Left ventricle myocardium inferior (tissue), 1 donor: Measurements from ENCODE around the gene GHRHR. TPM values are rescaled to one million over a fixed set of nuclear protein-coding genes. Genes with fewer than 3 reads are reported as not detected.

ENCODE experiments used
- DNase-seq: peaks from one replicate; pipeline ENCODE4 v3.0.0-alpha.2; 2020
- H3K27ac ChIP-seq: fragments of 200-600 bp; replicated peaks from 2 replicates; pipeline ENCODE4 v1.8.0; 2021
- H3K27me3 ChIP-seq: fragments of 200-600 bp; 2 replicates; pipeline ENCODE4 v1.8.0; 2021; ENCODE audit warnings: low read depth
- H3K36me3 ChIP-seq: fragments of 200-600 bp; 2 replicates; pipeline ENCODE4 v1.8.0; 2021
- H3K4me1 ChIP-seq: fragments of 200-600 bp; 2 replicates; pipeline ENCODE4 v1.8.0; 2021
- H3K4me3 ChIP-seq: fragments of 200-600 bp; 2 replicates; pipeline ENCODE4 v1.8.0; 2021; ENCODE audit warnings: mild to moderate bottlenecking, moderate library complexity
- H3K9me3 ChIP-seq: fragments of 200-600 bp; replicated peaks from 2 replicates; pipeline ENCODE4 v1.8.0; 2021
- intact Hi-C: fragments of 100-400 bp; cut with micrococcal nuclease; formaldehyde crosslinking; loops from one replicate; pipeline ENCODE4 v1.11.0; 2022
- total RNA-seq: library from RNA; stranded (reverse); fragmentation: NEBNext Ultra II Directional; extraction: Animal tissue kit (Norgen Biotek cat#: 25700); gene quantifications from one replicate; pipeline ENCODE4 v1.2.1, GENCODE V29; 2021
- TF ChIP-seq, protein P1 (sequence below): fragments of 200-600 bp; IDR thresholded peaks from 2 replicates; pipeline ENCODE4 v1.8.0; 2021; ENCODE audit warnings: antibody characterized with exemption, mild to moderate bottlenecking, borderline replicate concordance
- donor health status: DM: no; HTN: yes; CAD: no; lungs with severe emphysema.

GHRHR gene
- total RNA-seq, 1 donor from 2014 or later: not detected

DNA sequence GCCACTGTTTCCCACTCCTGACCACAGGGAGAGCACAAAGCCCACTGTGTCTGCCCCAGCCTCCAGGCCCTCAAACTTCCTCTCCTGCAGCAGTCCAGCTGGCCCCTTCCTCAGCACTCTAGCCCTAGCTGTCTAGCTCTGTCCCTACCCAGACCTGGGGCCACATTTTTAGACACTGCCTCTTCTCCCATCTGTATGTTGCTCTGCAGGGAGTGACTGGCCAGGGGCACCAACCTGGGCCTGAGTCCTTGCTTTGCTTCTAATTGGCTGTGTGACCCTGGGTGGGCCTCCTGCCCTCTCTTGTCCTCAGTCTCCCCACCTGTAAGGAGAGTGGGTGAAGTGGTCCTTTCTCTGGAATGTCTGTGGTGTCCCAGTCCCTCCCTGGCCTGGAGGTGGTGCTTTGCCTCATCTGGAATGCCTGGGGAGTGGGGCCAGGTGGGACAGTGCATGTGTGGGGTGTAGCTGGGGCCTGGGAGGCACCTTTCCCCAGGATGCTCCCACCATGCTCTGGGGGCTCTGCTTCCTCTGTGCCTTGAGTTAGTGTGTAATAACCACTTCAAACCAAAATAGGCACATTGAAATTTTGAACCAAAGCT, 27.0 kb upstream of the GHRHR start:
- no peak for DNase-seq
- intact Hi-C loops: loop anchor here (10.0 kb wide), 1 partner anchor 122 kb away; no protein-coding TSS in a partner anchor
- no peaks in the 10 kb centered on the region for H3K27me3 ChIP-seq
- no peak overlapping the region for H3K4me3 ChIP-seq
- peaks cover 53% of the 10 kb centered on the region for H3K4me1 ChIP-seq
- no peaks in the 10 kb centered on the region for H3K9me3 ChIP-seq
- H3K27ac ChIP-seq: peak overlapping the region; percentile 19
- TF ChIP-seq, protein P1, sequence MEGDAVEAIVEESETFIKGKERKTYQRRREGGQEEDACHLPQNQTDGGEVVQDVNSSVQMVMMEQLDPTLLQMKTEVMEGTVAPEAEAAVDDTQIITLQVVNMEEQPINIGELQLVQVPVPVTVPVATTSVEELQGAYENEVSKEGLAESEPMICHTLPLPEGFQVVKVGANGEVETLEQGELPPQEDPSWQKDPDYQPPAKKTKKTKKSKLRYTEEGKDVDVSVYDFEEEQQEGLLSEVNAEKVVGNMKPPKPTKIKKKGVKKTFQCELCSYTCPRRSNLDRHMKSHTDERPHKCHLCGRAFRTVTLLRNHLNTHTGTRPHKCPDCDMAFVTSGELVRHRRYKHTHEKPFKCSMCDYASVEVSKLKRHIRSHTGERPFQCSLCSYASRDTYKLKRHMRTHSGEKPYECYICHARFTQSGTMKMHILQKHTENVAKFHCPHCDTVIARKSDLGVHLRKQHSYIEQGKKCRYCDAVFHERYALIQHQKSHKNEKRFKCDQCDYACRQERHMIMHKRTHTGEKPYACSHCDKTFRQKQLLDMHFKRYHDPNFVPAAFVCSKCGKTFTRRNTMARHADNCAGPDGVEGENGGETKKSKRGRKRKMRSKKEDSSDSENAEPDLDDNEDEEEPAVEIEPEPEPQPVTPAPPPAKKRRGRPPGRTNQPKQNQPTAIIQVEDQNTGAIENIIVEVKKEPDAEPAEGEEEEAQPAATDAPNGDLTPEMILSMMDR: no peak
- H3K36me3 ChIP-seq: no peaks in the 10 kb centered on the region

DNA sequence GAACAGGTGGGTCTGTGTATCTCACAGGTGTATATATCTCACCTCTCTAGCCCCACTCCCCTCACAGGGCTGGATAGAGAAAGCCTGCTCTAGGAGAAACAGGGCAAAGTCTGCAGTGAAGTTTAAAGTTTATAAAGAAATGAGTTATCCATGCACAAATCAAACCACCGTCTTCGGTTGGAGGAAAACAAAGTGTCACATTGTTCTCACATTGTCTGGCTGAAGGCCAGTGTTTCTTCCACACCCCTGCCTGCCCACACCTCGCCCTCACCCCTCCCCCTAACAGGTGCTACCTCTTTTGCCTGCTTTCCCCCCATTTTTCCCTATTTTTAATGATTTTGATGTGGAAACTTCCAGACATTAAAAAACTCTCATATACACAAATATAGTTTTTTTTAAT, 26.3 kb upstream of the GHRHR start:
- no peaks in the 10 kb centered on the region for H3K9me3 ChIP-seq
- H3K4me3 ChIP-seq: no peak overlapping the region
- DNase-seq: no peak
- H3K27me3 ChIP-seq: no peaks in the 10 kb centered on the region
- peaks cover 47% of the 10 kb centered on the region for H3K4me1 ChIP-seq
- TF ChIP-seq, protein P1: no peak
- intact Hi-C loops: loop anchor here (10.0 kb wide), 1 partner anchor 123 kb away; no protein-coding TSS in a partner anchor
- no peaks in the 10 kb centered on the region for H3K36me3 ChIP-seq
- peak overlapping the region; percentile 19 for H3K27ac ChIP-seq

DNA sequence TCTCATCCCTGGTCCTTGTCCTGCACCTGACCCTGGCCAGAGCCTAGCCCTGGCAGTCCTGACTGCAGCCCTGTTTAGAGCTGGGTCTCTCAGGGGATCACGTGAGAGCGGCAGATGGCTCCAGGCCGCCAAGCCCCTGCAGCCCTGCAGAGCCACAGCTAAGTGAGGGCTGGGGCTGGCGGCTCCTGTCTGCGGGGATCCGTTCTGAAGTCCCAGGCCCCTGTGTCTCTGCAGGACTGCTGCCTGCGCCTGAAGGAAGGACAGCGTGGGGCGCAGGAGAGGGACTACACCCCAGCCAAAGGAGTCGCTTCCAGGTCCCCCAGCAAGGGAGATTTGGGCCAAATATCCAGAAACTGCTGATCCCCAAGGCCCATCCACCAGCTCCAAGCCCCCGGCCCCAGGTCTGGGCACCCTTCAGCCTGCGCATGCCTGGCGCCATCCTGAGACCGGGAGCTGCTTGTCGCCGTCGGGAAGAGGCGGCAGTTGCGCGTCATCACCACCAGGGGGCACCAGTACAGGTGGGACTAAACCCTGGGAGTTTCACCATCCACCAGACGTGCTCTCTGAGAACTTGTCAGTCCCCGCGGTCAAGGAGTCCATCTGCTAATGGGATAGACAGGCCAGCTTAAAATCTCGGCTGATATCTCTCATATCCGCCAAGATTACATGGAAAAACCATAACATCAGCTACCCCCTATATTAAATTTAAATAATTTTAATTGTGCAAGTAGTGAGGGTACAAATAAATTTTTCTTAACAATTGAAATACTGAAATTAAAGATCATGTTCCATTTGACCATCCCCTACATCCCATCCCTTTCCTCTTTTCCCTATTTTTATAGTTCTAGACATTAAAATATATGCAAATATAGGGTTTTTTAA, 25.1 kb upstream of the GHRHR start:
- Histone ChIP-seq H3K36me3 (no peaks in the 10 kb centered on the region), H3K27ac (no peak overlapping the region), H3K9me3 (no peaks in the 10 kb centered on the region), H3K4me1 (peaks cover 34% of the 10 kb centered on the region), H3K4me3 (peak overlapping the region; percentile 44), H3K27me3 (no peaks in the 10 kb centered on the region)
- TF ChIP-seq, protein P1: peak; percentile 99
- peak; percentile 82 for DNase-seq
- intact Hi-C loops: loop anchor here (10.0 kb wide), 1 partner anchor 124 kb away; no protein-coding TSS in a partner anchor

DNA sequence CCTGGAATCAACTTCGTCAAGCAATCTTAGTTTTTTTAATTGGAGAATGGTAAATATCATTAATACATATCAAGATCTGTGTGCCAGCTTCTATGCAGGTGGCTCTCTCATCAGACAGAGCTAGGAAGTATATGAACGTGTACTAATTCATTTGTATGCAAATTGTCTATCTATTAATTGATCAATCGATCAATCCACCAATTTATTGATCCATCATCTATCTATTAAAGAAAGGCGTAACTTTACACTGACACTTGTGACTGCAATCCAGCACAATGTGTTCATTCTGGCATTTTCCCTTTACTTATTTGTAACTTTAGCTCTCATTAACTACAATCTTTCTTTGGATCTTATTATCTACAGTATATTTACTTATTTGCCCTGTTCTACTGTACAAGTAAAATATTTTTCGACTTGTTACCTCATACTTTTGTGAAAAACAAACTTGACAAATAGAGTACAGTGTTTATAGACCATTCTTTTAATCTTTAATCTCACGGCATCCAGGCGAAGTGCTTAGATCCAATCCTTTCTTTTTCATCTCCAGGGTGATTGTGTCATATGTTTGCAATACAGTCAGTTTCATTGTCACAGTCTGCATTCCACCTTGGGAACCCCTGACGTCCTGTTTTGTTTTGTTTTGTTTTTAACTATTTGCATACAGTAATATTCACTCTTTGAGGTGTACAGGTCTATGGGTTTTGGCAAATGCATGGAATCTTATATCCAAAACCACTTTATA, 22.0 kb upstream of the GHRHR start:
- H3K27ac ChIP-seq: no peak overlapping the region
- no peak overlapping the region for H3K4me3 ChIP-seq
- no peak for DNase-seq
- no peaks in the 10 kb centered on the region for H3K27me3 ChIP-seq
- intact Hi-C loops: no loop called here
- H3K4me1 ChIP-seq: peaks cover 14% of the 10 kb centered on the region
- TF ChIP-seq, protein P1: no peak
- H3K9me3 ChIP-seq: peaks cover 8% of the 10 kb centered on the region
- H3K36me3 ChIP-seq: no peaks in the 10 kb centered on the region

DNA sequence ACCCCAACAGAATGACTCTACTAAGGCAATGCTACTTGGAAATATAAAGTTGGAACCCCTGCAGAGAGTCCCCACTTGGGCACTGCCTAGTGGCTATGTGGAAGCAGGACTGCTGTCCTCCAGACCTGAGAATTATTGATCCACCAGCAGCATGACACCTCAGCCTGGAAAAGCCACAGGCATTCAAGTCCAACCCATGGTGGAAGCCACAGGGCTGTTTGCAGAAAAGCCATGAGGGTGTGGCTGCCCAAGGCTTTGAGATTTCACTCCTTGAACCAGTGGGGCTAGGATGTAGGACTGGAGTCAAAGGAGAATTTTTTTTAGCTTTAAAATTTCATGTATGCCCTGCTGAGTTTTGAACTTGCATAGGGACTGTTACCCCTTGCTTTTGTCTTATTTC, 13.6 kb upstream of the GHRHR start:
- intact Hi-C loops: no loop called here
- Histone ChIP-seq H3K27me3 (no peaks in the 10 kb centered on the region), H3K4me3 (no peak overlapping the region), H3K4me1 (no peaks in the 10 kb centered on the region), H3K27ac (no peak overlapping the region), H3K36me3 (no peaks in the 10 kb centered on the region), H3K9me3 (peaks cover 3% of the 10 kb centered on the region)
- DNase-seq: no peak
- TF ChIP-seq, protein P1: no peak
